Stimulated activated CD4-positive, alpha-beta T cell treated with anti-CD3 and anti-CD28 coated beads, Interleukin-1b, Interleukin-23, amount 100 ng/mL, for 1 hour (primary cell): Measurements from ENCODE around the gene APC.
"Not testable (repeated sequence)": the region's sequence is repeated elsewhere in the genome, so short reads cannot be mapped to it uniquely, and the experiment has no call there.

Experiments used
- DNase-seq, 2 donors: peaks; one replicate each; pipeline ENCODE4 v3.0.0-alpha.2; 2020; ENCODE audit warnings: low read depth in 2 of 2

APC gene

DNA sequence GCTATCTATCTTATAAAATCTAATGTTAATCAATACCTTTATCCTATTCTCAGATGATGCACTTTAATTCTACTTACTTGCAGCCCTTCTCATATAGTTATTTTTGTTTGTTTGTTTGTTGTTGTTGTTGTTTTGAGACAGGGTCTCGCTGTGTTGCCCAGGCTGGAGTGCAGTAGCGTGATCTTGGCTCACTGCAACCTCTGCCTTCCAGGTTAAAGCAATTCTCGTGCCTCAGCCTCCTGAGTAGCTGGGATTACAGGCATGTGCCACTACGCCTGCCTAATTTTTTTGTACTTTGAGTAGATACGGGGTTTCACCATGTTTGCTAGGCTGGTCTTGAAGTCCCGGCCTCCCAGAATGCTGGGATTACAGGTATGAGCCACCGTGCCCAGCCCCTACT, 20.8 kb upstream of the APC start:
- DNase-seq = not testable (repeated sequence)

DNA sequence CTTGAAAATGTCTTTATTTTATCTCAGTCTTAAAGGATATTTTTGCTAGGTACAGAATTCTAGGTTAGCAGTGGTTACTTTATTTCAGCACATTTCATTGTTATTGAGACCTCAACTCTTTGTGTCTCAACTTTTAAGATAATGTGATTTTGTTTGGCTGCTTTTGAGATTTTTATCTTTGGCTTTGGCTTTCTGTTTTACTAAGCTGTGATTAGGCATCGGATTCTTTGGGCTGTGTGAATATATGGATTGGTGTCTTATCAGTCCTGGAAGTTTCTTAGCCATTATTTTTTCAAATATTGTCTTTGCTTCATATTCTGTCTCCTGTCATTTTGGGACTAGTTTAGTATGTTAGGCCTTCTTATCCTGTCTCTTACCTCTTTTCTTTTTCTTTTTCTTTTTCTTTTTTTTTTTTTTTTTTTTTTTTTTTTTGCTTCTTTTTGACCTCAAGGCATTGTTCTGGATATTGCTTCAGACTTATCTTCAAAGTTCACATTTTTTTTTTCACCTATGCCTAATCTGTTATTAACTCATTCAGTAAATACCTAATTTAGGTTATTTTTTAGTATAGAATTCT, 20.1 kb upstream of the APC start:
- DNase-seq = no peak

DNA sequence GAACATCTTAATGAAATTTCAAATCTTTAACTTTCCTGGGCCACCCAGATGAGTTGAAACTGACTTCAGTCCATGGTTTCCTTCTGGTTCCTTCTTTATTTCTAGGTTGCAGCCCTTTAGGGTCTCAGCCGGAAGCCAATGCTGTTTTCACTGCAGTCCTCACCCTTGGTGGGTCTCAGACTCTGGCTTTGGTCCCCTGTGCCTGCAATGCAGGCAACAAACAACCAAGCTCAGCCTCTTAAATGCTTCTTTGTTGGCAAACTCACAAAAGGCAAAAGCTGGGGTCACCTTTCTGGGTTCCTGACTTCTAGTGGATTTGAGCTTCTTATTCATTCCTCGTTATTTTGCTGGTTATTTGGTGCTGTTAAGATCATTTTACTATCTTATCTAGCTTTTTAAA, 19.3 kb upstream of the APC start:
- no peak for DNase-seq

DNA sequence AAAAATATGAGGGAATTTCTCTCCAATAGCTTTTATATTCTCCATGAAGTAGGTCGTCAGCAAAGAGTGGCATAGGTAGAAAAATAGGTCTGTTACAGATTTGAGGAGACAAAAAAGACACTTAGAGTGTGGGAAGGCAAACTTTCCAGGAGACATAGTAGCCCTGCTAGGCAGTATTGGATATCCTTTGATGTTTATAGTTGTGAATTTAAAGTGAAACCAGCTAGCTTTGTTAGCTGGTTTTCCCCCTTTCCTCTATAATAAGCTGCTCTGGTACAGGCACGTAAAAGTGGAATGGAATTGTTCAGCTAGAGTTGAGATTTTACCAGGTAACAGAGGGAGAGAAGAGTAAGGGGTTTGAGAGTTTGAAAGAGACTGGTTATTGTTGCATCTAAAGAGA, 17.1 kb upstream of the APC start:
- DNase-seq = no peak

DNA sequence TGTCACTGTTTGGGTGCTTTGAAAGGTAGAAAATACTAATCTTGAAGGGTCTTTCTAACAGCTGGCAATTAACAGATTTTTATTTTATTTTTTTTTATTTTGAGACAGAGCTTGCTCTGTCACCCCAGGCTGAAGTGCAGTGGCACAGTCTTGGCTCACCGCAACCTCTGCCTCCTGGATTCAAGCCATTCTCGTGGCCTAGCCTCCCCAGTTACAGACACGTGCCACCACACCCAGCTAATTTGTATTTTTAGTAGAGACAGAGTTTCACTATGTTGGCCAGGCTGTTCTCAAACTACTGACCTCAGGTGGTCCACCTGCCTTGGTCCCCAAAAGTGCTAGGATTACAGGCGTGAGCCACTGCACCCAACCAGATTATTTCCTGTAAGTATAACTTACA, 12.8 kb upstream of the APC start:
- DNase-seq = no peak

DNA sequence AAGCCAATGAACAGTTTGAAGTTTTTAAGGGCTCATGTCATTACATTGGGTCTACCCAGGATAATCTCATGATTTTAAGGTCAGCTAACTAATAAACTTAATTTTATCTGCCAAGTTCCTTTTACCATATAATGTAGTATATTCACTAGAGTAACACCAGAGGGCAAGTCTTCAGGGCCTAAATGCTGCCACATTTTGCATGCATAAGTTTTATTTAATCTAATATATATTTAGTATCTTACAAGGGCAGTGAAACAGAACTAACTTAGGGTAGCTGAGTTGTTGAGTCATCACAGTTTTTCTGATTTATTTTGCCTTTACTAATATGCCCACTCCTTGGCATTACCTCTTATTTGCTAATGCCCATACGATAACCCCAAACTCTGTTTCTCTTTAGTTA, 8.1 kb upstream of the APC start:
- no peak for DNase-seq

DNA sequence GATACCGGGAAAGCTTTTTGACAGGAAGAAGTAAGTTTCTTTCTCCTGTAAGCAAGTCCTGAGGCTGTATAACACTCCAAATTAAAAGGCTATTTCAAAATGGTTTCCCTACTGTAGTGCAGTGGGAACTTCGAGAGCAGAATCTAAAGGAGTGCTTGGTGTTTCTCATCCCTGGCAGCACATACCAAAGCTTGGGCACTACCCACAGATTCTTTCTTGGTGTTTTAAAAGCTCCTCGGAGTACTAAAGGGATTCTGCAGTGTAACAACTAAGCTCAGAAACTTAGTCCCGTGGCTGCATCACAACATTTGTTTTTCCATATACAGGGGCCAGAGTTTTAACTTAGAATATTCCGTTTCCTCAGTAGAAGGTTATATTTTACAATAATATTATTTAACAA, 5.6 kb upstream of the APC start:
- no peak for DNase-seq

DNA sequence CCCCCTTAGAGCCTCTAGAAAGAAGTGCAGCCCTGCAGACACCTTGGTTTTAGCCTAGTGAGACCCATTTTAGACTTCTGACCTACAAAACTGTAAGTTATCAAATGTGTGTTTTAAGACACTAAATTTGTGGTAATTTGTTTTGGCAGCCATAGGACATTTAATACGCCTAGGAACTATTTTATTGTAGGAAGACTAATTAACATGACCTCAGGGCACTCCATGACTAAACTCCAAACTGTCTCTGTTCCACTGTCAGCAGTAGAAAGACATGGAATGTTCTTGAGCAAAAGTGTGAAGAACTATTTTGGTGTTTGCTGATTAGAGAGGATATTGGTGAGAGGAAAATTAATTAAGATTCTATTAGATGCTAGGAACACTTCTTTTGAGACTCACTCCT, 4.1 kb upstream of the APC start:
- DNase-seq = no peak

DNA sequence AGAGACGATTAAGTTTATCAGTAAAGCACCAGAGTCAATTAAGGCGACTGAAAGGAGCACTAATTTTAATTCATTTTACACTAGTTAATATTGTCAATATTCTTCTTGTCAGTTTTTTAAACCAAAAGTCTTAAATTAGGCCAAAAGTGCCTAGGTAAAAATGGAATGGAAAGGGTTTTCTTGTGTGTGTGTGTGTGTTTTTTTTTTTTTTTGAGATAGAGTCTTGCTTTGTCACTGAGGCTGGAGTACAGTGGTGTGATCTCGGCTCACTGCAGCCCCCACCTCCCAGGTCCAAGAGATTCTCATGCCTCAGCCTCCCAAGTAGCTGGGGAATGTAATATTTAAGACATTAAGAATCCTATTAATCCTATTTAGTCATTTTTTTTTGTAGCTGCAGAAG, 3.1 kb upstream of the APC start:
- no peak for DNase-seq

DNA sequence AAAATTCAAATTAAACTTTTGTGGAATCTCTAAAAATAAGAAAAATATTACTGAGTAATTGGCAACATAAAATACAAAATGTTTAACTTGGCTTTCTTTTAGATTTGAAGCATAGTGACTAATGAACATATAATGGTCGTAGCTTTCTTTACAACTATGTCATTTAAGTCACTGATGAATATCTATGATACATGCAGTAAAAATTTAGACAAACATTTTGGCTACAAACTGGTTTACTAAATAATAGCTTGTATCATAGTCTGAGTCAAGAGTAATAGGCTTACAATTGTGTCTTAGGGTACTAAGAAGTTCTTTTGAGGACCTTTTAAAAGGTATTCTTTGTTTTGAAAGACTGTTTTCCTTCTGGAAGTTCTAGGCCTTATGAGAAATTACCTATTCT, 2.0 kb upstream of the APC start:
- DNase-seq = no peak

DNA sequence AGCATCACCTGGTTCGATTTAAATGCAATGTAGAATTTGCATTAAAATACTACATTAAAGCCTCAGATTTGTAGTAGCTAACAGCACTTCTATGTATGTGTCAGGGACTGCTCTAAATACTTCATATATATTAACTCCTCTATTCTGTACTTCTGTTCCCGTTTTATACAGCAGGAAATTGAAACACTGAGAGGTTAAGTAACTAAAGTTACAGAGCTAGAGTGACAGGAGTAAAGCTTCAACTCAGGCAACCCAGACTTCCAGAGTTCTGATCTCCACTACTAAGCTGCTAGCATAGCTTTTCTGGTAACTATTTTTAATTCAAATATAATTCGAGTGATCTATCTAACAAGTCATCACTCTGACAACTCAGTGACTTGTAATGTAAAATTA, 619 bp upstream of the APC start:
- no peak for DNase-seq

DNA sequence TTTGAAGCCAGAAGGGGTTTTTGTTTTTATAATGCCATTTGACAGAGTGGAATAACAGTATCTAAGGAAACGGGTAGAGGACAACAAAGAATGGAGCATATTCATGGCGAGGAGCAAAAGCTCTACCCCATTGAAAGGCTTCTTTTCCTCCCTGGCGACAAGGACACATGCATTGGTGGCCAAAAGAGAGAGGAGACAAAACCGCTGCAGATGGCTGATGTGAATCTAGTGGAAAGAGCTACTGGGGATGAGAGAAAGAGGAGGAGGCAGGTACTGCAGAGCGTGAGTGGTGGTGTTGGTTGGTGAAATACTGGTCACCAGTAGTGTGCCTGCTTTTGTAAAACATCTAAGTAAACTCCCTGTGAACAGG, 491 bp downstream of the APC start:
- DNase-seq = no peak

DNA sequence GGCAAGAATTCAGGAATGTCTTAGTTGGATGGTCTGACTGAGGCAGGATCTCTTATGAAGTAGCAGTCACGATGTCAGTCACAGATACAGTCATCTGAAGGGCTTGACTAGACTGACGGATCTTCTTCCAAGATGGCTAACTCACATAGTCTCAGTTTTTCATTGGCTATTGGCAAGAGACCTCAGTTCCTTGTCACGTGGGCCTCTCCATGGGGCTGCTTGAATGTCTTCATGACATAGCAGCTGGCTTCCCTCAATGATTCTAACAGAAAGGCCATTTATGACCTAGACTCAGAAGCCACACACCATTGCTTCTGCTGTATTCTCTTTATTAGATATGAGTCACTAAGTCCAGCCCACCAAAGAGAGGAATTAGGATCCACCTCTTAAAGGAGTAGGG, 4.7 kb downstream of the APC start:
- DNase-seq = no peak

DNA sequence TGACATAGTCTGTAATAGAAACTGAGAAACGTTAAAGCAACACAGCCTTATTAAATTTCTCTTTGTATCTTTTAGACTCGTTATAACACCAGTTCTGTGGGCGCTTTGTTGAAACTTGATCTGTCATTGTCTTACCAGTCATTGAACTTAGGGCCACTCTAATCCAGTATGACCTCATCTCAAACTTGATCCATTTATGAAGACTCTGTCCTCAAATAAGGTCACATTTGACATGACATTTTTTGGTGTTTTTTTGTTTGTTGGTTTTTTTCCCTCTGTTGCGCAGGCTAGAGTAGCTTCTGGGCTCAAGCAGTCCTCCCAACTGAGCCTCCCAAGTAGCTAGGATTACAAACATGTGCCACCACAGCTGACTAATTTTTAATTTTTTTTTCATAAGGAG, 5.9 kb downstream of the APC start:
- DNase-seq = no peak

DNA sequence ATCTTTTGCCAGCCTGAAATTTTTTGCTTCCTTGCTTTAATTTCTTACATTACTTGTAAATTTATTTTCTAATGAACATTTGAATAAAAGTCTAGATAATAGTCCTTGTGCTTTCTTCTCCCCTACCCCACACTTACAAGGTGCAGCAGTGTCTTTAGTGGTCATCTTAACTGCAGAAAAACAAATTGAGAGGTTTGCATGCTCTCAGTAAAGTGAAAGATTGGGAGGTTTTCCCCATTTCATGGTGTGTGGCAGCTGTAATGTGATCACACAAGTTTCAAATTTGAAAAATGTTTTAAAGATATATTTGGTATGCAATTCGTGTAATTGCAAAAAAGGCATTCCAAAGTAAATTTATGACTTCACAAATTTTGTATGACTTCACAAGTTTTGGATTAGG, 14.7 kb downstream of the APC start:
- DNase-seq = no peak

DNA sequence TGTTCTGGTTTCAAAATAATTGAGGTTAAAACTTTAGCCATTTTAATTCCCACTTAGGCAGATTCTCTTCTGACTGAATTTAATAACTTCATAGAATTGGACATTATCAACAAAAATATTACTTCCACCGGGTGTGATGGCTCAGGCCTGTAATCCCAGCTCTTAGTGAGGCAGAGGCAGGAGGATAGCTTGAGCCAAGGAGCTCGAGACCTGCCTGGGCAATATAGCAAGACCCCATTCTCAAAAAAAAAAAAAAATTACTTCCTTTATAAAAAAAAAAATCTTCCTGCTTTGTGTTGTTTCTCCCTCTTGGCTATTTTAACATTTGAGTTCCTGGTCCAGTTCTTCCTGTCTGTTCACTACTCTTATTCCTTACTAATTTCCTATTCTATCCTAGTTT, 18.0 kb downstream of the APC start:
- no peak for DNase-seq

DNA sequence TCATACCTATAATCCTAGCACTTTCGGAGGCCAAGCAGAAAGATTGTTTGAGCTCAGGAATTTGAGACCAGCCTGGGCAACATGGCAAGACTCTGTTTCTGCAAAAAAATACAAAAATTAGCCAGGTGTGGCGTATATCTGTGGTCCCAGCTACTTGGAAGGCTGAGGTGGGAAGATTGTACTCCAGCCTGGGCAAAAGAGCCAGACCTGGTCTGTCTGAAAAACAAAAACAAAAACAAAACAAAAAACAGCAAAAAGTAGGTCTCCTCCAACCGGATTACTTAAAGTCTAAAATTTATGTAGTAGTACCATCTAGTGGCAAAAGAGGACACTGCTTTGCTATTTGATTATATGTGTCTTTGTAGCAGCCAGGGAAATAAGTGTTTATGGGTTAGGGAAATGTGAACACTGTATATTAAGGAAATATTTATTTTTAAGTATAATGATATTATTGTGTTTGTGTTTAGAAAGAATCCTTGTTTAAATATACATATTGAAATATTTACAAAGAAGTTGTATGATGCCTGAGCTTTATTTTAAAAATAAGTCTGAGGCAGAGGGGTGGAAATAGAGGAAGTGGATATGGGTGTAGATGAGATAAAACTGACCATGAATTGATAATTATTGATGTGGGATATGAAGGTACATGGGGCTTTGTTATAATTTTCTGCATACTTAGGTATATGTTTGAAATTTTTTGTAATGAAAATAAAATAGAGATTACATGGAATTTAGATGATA, 20.0 kb downstream of the APC start:
- no peak for DNase-seq

DNA sequence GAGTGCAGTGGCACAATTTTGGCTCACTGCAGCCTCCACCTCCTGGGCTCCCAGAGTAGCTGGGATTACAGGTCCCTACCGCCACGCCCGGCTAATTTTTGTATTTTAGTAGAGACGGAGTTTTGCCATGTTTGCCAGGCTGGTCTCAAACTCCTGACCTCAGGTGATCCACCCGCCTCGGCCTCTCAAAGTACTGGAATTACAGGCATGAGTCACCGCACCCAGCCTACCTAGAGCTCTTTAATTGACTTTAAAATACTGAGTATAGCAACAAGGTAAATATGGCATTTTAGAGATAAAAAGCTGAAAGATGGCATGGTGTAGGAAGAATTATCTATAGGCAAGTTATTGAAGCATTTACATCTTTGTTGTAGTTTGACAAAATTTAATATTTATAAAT, 21.0 kb downstream of the APC start:
- no peak for DNase-seq

DNA sequence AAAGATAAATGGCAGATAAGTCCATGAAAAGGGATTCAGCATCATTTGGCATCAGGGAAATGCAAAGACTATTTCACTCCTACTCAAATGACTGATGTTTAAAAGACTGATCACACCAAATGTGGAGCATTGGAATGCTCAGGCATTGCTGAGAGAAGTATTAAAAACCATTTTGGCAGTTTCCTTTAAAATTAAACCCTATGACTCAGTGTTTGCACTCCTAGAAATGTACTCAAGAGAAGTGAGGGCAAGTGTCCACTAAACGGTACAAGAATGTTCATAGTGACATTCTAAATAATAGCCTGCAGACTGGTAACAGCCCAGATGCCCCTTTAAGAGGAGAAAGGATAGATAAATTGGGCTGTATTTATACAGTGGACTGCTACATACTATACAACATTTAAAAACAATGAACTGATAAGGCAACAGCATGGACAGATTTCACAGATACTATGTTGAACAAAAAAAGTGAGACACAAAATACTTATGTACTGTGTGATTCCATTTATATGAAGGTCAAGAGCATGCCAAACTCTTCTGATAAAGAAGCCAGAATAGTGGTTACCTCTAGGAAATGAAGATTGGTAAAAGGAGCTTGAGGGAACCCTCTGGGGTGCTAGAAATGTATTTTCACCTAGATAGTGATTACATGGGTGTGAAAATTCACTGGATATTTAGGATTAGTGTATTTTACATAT, 24.6 kb downstream of the APC start:
- DNase-seq = no peak

DNA sequence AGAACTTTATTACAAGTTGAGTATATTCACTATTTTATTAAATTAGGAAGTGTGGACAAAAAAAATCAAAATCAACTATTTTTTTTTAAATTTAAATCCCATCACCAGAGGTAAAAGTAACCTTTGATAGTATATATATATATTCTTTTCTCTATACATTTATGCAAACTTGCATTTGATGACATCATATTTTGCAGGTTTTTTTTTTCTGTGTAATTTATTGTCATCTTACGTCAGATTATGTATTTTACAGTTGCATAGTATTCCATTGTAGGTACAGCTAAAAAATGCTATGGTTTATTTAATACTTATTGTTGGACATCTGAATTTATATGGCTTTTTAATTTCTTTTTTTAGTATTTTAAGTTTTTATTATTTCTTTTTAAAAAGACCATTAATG, 25.5 kb downstream of the APC start:
- DNase-seq = no peak

DNA sequence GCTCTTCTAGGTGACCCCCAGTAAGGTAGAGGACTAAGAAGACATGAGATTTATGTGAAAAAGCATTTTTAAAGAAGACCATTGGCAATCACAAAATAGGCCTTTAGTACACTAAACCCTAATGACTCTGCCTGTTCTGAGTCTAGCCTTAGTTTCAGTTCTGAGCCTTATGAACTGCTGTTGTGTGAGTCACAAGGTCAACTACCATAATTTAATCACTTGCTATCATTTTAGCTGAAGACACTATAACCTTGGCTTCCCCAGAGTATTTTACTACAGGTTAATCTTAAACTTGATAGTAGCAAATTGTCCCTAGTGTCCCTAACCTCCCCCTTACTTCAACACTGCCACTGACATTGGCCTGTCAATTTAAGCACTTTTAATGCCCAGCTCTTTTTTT, 34.4 kb downstream of the APC start:
- no peak for DNase-seq

DNA sequence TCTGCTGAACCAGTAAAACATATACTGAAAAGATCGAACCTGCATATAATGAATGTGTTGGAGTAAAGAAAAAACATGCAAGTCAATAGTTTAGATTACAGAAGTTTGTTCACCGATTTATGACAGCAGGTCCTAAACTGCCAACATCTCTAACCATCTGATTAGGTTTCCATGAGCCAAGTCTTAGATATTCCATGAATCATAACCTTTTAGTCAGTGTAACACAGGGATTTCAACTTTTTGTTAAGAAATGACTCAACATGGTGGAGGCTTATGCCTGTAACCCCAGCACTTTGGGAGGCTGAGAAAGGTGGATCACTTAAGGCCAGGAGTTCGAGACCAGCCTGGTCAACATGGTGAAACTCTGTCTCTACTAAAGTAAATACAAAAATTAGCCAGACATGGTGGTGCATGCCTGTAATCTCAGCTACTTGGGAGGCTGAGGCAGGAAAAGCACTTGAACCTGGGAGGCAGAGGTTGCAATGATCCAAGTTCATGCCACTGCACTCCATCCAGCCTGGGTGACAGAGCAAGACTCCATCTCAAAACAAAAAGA, 38.7 kb downstream of the APC start:
- no peak for DNase-seq

DNA sequence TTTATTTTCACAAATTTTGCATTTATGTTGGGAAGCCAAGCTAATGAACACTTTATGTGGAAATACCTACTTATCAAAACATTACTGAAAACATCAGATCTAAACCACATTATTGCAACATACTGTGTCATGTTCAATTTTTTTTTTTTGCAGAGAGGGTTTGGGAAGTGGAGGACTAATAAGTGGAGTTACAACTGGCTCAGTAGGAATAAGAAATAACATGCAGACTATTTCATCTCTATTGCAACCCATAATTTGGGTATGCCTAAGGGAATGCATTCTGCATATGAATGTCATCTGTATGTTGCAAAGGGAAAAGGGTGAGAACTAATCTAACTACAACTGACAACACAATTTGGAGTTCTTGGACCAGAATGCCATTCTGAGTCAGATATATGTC, 41.8 kb downstream of the APC start:
- no peak for DNase-seq
